Measurements from ENCODE around the gene PRDM16.

The PRDM16 gene

DNA sequence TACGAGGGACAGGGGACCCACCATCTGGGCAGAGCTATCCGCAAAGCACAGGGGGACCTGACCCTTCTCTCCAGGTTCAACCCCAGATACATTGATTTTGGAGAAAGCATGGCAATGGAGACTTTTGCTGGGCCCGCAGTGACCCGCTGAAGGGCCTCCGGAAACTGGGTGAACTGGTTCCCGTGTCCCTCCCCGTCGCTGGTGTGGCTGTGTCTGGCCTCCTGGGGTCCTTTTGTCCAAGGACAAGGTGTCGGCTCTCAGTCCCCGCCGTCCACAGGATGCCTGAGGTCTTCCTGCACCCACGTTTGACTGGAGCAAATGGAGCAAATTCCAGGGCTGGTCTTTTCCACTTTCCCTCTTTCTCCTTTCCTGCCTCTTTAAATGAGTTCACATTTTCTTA lies 176.3 kb downstream of the PRDM16 start:
- H3K27ac ChIP-seq (ENCODE audit: extremely low read depth, low read depth, low read length) = no peak overlapping the region
- no peak overlapping the region for H3K4me3 ChIP-seq (ENCODE audit: low read depth, low read length)
- CTCF ChIA-PET = no interaction called here
- H3K9me3 ChIP-seq (ENCODE audit: control insufficient read depth, insufficient read depth, low read depth, low read length) = no peaks in the 10 kb centered on the region
- TF ChIP-seq, protein P1, sequence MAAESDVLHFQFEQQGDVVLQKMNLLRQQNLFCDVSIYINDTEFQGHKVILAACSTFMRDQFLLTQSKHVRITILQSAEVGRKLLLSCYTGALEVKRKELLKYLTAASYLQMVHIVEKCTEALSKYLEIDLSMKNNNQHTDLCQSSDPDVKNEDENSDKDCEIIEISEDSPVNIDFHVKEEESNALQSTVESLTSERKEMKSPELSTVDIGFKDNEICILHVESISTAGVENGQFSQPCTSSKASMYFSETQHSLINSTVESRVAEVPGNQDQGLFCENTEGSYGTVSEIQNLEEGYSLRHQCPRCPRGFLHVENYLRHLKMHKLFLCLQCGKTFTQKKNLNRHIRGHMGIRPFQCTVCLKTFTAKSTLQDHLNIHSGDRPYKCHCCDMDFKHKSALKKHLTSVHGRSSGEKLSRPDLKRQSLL (tag by site-specific recombination; IDR thresholded peaks at IDR 0.05) = no peak
- no peak for TF ChIP-seq ZNF560 (tag by site-specific recombination; IDR thresholded peaks at IDR 0.05; ENCODE audit: borderline replicate concordance)
- TF ChIP-seq, protein P2, sequence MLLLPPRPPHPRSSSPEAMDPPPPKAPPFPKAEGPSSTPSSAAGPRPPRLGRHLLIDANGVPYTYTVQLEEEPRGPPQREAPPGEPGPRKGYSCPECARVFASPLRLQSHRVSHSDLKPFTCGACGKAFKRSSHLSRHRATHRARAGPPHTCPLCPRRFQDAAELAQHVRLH (tag by site-specific recombination; IDR thresholded peaks at IDR 0.05) = no peak
- H3K4me1 ChIP-seq (ENCODE audit: control insufficient read depth, insufficient read depth, low read length) = peaks cover 7% of the 10 kb centered on the region; the same call in 1 of the 2 replicates
- H3K36me3 ChIP-seq (ENCODE audit: control insufficient read depth in 2 of 2, insufficient read depth in 1 of 2, low read length in 2 of 2) = peaks cover 0 to 3% of the 10 kb centered on the region in 2 experiments; a peak in 1 of 3 replicates
- POLR2A ChIA-PET = no interaction called here

DNA sequence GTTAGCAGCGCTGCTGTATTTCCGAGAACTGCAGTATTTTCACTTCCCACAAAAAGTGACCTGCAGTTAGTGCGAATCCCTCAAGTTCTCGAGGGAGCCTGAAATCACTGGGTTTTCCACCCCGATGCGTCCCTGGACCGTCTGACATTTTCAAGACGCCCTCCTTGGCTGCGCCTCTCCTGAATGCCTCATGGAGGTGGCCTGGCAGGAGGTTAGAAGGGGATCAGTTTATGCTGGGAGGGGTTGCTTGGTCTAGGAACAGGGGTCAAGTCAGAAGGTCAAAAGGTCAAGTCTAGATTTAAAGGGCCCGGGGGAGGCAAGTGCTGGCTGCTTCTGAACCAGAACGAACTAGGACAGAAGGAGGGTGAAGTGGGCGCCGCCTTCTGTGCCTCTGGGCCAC lies 176.8 kb downstream of the PRDM16 start:
- POLR2A ChIA-PET = no interaction called here
- Histone ChIP-seq H3K4me3 (ENCODE audit: low read depth, low read length) (no peak overlapping the region), H3K27ac (ENCODE audit: extremely low read depth, low read depth, low read length) (no peak overlapping the region), H3K4me1 (ENCODE audit: control insufficient read depth, insufficient read depth, low read length) (peaks cover 7% of the 10 kb centered on the region; the same call in 1 of the 2 replicates), H3K9me3 (ENCODE audit: control insufficient read depth, insufficient read depth, low read depth, low read length) (no peaks in the 10 kb centered on the region), H3K36me3 (ENCODE audit: control insufficient read depth in 2 of 2, insufficient read depth in 1 of 2, low read length in 2 of 2) (peaks cover 0 to 3% of the 10 kb centered on the region in 2 experiments; a peak in 1 of 3 replicates)
- TF ChIP-seq ZNF626 (tag by site-specific recombination; IDR thresholded peaks at IDR 0.05) (no peak), ZNF785 (tag by site-specific recombination; IDR thresholded peaks at IDR 0.05) (no peak)
- TF ChIP-seq, protein P3, sequence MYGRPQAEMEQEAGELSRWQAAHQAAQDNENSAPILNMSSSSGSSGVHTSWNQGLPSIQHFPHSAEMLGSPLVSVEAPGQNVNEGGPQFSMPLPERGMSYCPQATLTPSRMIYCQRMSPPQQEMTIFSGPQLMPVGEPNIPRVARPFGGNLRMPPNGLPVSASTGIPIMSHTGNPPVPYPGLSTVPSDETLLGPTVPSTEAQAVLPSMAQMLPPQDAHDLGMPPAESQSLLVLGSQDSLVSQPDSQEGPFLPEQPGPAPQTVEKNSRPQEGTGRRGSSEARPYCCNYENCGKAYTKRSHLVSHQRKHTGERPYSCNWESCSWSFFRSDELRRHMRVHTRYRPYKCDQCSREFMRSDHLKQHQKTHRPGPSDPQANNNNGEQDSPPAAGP (tag by site-specific recombination; IDR thresholded peaks at IDR 0.05) = no peak
- TF ChIP-seq, protein P4, sequence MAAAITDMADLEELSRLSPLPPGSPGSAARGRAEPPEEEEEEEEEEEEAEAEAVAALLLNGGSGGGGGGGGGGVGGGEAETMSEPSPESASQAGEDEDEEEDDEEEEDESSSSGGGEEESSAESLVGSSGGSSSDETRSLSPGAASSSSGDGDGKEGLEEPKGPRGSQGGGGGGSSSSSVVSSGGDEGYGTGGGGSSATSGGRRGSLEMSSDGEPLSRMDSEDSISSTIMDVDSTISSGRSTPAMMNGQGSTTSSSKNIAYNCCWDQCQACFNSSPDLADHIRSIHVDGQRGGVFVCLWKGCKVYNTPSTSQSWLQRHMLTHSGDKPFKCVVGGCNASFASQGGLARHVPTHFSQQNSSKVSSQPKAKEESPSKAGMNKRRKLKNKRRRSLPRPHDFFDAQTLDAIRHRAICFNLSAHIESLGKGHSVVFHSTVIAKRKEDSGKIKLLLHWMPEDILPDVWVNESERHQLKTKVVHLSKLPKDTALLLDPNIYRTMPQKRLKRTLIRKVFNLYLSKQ (tag by site-specific recombination; IDR thresholded peaks at IDR 0.05; ENCODE audit: borderline replicate concordance) = no peak
- TF ChIP-seq, protein P5, sequence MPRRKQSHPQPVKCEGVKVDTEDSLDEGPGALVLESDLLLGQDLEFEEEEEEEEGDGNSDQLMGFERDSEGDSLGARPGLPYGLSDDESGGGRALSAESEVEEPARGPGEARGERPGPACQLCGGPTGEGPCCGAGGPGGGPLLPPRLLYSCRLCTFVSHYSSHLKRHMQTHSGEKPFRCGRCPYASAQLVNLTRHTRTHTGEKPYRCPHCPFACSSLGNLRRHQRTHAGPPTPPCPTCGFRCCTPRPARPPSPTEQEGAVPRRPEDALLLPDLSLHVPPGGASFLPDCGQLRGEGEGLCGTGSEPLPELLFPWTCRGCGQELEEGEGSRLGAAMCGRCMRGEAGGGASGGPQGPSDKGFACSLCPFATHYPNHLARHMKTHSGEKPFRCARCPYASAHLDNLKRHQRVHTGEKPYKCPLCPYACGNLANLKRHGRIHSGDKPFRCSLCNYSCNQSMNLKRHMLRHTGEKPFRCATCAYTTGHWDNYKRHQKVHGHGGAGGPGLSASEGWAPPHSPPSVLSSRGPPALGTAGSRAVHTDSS (tag by site-specific recombination; IDR thresholded peaks at IDR 0.05) = no peak
- TF ChIP-seq, protein P6, sequence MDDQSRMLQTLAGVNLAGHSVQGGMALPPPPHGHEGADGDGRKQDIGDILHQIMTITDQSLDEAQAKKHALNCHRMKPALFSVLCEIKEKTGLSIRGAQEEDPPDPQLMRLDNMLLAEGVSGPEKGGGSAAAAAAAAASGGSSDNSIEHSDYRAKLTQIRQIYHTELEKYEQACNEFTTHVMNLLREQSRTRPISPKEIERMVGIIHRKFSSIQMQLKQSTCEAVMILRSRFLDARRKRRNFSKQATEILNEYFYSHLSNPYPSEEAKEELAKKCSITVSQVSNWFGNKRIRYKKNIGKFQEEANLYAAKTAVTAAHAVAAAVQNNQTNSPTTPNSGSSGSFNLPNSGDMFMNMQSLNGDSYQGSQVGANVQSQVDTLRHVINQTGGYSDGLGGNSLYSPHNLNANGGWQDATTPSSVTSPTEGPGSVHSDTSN (CRISPR knock-in tag; IDR thresholded peaks at IDR 0.05) = no peak
- CTCF ChIA-PET = no interaction called here

DNA sequence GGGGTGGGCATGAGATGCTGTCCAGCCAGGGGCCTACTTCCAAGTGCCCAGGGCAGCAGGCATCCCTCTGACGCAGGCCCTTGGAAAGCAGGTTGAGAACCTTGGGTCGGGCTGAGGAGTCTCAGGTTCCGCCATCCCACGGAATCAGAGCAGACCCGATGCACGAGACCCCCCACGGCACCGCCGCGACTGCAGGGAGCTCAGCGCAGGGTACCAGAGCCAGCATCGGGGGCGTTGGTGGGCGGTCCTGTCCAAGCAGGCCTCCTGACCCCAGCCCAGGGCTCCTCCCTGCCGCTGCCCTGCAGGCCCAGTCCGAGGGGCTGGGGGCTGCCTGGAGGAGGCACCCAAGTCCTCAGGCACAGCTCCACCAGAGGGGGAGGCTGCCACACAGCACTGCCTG lies 177.2 kb downstream of the PRDM16 start:
- H3K4me3 ChIP-seq (ENCODE audit: low read depth, low read length) = no peak overlapping the region
- TF ChIP-seq HOXD13 (CRISPR knock-in tag; IDR thresholded peaks at IDR 0.05; ENCODE audit: borderline replicate concordance) (no peak), ZNF664 (tag by site-specific recombination; IDR thresholded peaks at IDR 0.05) (no peak)
- CTCF ChIA-PET = no interaction called here
- peaks cover 0 to 3% of the 10 kb centered on the region in 2 experiments; a peak in 1 of 3 replicates for H3K36me3 ChIP-seq (ENCODE audit: control insufficient read depth in 2 of 2, insufficient read depth in 1 of 2, low read length in 2 of 2)
- peaks cover 7% of the 10 kb centered on the region; the same call in 1 of the 2 replicates for H3K4me1 ChIP-seq (ENCODE audit: control insufficient read depth, insufficient read depth, low read length)
- POLR2A ChIA-PET = no interaction called here
- H3K9me3 ChIP-seq (ENCODE audit: control insufficient read depth, insufficient read depth, low read depth, low read length) = no peaks in the 10 kb centered on the region
- no peak overlapping the region for H3K27ac ChIP-seq (ENCODE audit: extremely low read depth, low read depth, low read length)
